HG02759 (cell line): Measurements from ENCODE around the gene WDR33.
"Not testable (repeated sequence)": the region's sequence is repeated elsewhere in the genome, so short reads cannot be mapped to it uniquely, and the experiment has no call there.

Source experiments
- ATAC-seq: cut with Tn5 transposase; IDR thresholded peaks from one replicate; pipeline ENCODE4 v1.9.1; 2021; ENCODE audit warnings: mild to moderate bottlenecking, moderate library complexity; ENCODE audit not compliant: unreplicated experiment

The WDR33 gene

DNA sequence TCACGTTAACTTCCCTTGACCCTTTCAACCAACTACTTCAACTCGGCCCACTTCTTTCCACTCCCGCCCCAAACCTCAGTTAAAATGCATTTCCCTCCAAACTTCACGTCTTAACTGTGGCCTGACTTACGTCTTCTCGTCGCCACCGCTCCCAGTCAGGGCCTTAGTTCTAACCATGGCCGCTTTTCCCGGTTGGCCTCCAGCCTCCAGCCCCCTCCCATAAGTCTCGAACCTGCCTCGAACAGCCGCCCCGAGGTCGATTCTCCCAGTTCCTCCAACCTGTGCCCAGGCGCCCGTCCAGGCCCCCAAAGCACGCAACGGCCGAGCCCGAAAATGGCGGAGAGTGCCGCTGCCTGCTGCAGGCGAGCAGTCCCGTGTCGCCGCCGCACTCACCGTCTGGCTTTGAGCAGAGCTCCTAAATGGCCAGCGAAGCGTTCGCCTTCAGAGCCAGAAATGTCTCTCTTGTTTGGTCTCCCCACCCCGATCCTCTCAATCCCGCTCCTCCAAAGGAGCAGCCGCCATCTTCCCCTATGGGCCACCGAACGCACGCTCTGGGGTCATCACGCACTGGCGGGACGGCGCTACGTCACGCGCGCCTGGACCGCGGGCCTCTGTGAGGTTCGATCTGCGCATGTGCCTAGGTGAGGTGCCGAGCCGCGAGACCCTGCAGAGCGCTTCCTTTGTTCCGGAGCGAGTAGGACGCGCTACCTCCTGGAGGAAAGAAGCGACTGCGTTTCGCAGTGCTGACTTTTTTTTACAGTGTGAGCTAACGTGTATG is at the start of gene WDR33:
WDR33 (minus strand) TSS at position 553 of the 778 bp plus-strand sequence. CDS start 40,190 bp downstream, outside the sequence.
- ATAC-seq, result peak; percentile 98

DNA sequence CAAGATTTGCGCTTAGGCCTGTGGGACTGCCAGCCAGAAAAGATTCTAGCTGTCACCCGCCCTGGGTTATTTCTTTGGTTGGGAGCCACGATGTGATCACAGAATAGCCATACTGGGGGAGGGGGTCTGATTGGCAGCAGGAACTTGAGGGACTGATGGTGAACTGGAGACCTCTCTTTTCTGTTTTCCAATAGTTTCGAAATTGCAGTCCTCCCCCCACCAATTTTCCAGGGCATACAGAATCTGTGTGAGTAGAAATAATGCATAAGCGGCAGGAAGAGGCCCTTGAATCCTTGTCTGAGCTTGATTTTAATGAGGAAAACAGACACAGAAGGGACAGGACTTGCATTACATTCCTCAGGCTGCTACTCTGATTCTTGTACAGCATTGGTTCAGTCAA is 49.2 kb upstream of the WDR33 start:
- ATAC-seq, result no peak

DNA sequence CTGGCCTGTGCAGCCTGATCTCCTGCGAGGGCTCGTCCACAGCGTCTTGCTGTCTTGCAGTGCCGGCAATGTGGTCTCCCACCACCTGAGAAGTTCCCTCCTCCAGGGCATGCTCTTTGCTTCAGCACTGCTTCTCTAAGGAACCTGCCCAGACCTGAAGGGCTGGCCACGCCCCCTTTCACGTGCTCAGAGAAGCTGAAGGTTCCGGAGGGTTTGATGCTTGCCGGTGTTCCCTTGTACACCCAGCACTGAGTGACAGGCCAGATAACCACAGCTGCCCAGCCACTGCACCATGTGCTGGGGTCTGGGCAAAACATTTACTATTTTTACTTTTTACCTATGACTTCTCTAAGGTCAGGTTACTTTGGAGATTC is 48.7 kb upstream of the WDR33 start:
- ATAC-seq, result no peak

DNA sequence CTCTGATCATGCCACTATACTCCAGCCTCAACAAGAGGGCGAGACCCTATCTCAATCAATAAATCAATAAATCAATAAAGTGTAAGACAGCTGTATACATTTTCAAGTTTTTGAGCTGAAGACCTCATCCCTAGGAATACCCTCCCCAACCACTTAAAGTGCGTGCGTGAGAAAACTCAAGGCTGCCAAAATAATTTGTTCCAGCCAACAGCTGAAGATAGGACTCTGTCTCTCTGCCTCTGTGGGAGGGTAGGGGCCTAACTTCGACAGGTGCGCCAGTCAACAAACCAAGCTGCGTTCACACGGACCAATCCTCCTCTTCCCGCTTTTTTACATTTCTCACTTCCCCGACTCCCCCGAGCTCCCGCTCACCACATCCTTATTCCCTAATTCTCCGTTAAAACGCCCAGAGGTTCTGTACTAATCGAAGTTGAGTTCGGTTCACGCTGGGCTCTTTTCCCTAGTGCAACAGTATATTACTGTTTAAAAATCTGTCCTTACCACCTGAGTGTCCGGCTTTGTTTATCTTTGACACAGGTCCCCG is 46.4 kb upstream of the WDR33 start:
- peak; percentile 10 for ATAC-seq

DNA sequence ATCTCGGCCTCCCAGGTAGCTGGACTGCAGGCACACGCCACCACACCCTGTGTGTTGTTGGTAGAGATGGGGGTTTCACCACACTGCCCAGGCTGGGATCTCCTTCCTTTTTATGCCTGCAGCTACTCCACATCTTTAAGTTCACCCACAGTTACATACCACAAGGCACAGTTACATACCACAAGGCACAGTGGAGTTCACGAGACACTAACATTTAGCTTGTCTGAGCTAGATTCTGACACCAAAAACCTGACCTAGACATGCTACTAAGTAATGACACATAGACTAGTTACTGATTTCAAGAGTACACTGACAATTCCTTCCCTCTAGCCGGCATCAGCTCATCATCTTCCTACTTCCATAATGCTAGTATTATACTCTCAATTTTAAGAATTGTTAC is 42.7 kb upstream of the WDR33 start:
- no peak for ATAC-seq

DNA sequence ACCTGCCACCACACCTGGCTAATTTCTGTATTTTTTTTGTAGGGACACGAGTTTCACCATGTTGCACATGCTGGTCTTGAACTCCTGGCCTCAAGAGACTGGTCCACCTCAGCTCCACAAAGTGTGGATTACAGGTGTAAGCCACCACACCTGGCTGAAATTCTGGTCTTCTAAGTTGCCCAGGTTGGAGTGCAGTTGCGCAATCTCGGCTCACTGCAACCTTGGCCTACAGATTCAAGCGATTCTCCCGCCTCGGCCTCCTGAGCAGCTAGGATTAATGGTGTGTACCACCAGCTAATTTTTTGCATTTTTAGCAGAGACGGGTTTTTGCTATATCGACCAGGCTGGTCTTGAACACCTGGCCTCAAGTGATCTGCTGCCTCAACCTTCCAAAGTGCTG is 41.4 kb upstream of the WDR33 start:
- ATAC-seq, result no peak

DNA sequence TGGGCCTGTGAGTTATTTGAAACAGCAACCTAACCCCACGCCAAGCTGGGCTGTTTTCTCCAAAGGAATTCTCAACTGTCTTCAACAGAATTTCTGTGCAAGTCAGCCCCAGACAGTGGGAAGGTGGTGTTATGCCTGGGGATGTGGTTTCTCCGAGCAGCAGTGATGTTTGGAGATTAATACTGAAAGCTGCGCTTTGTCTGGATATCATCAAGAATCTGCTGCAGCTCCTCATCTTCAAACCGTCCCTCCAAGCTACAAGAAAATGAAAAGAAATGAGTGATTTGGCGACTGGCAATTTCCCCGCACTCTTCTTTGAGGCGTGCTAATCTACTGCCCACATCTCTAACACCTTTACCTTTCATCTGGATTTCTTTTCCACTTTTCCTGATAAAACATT is 37.0 kb upstream of the WDR33 start:
- ATAC-seq, result no peak

DNA sequence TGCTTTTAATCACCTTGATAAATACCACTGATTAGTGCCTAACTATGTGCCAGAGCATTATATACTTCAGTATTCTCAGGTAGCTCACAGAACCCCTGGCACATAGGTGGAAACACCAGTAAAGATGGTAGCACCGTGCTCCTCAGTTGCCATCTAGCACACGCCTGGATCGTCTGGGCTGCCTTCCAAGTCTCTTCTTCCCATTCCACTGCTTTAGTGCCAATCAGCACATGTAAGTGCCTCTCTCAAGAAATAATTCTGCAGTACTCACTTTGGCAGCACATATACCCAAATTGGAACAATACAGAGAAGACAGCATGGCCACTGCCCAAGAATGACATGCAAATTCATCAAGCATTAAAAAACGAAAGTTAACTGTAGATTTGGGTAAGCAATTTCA is 34.0 kb upstream of the WDR33 start:
- no peak for ATAC-seq

DNA sequence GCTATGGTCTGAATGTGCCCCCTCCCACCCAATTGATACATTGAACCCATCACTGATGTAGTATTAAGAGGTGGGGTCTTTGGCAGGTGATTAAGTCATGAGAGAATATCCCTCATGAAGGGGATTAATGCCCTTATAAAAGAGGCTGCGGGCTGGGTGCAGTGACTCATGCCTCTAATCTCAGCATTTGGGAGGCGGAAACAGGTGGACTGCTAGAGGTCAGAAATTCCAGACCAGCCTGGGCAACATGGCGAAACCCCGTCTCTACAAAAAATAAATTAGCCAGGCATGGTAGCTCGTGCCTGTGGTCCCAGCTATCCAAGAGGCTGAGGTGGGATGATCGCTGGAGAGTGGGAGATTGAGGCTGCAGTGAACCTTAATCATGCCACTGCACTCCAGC is 32.7 kb upstream of the WDR33 start:
- ATAC-seq, result no peak

DNA sequence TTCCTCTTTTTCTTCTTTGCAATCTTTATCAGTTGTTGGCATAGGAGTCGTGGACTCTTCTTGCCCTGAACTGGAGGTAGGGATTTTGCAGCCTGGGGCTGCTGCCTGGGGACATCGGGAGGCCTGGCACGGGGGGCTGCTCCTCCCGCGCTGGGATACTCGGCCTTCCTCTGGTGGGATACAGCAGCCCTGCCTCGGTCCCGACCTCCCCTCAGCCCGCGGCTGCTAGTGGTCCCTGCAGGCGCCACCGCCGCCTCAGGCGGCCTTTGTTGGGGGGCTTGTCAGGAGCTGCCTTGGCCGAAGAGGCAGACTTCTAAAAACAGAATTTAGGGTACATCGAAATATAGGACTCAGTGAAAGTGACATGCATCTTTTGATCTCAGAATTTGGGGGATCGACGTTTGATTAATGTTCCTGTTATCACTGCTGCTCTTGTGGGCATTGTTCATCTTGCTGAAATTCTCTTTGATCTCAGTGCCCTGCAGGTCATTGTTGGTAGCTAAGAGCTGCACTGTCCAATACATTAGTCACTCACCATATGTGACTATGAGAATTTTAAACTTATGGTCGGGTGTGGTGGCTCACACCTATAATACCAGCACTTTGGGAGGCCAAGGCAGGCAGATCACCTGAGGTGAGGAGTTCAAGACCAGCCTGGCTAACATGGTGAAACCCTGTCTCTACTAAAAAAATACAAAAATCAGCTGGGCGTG is 30.7 kb upstream of the WDR33 start:
- no peak for ATAC-seq

DNA sequence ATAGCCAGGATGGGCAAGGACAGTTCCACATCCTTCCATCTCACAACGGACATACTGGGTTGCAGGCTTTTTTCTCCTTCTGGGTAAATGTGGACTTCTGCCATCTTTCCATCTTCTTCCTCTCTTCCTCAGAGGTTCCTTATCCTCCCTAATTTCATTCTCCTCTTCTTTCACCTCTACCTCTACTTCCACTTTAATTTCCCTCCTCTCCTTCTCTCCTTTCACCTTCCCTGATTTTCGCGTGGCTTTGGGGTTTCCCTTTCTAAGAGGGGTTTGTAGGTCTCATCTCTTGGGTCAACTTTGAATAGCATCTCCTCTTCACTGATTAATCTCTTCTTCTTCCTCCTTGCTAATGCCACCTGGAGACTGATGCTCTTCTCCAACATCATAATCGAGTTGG is 29.9 kb upstream of the WDR33 start:
- ATAC-seq, result no peak

DNA sequence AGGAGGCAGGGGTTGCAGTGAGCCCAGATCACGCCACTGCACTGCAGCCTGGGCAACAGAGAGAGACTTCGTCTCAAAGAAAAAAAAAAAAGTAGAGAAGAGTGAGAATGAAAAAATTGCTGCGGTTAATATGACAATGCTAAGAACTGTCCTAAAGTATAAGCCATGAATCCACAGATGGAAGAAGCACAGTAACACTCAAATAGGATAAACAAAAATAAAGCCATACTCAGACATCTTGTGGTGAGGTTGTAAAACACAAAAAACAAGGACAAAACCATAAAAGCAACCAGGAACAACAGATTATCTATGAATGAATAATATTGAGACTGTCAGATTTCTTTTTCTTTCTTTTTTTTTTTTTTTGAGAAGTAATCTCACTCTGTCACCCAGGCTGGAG is 24.0 kb upstream of the WDR33 start:
- no peak for ATAC-seq

DNA sequence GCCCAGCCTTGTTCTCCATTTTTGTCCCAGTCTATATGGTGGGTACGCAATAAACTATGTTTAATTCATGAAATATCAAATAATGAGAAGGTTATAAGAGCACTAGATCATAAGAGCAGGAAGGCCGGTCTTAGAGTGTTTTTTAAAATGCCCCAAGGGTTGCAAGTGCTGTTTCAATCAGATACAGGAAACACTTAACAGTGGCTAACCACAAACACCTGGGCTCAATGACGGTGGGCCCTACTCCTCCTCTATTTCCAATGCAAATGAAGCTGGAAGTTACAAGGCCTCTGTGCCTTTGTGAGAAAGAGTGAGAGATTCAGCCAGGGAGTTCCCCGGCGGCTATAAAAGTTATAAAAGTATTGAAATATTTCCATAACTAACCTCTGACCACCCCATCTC is 18.9 kb upstream of the WDR33 start:
- peak; percentile 97 for ATAC-seq

DNA sequence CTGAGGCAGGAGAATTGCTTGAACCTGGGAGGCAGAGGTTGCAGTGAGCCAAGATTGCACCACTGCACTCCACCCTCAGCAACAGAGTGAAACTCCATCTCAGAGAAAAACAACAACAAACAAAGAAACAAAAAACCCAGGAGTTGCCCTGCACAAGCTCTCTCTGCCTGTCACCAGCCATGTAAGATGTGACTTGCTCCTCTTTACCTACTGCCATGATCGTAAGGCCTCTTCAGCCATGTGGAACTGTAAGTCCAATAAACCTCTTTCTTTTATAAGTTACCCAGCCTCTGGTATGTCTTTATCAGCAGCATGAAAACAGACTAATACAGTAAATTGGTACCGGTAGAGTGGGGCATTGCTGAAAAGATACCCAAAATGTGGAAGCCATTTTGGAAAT is 15.7 kb upstream of the WDR33 start:
- ATAC-seq, result not testable (repeated sequence)

DNA sequence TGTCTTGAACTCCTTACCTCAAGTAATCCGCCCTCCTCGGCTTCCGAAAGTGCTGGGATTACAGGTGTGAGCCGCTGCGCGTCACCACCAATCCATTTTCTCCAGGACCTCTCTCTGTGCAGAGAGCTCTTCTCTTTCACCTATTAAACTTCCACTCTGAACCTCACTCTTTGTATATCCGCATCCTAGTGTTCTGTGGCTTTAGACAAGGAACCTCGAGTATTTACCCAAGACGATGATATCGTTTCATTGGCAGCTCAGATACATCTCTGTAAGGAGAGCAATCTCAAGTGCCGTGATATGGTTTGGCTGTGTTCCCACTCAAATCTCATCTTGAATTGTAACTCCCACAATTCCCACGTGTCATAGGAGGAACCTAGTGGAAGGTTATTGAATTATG is 15.1 kb upstream of the WDR33 start:
- no peak for ATAC-seq

DNA sequence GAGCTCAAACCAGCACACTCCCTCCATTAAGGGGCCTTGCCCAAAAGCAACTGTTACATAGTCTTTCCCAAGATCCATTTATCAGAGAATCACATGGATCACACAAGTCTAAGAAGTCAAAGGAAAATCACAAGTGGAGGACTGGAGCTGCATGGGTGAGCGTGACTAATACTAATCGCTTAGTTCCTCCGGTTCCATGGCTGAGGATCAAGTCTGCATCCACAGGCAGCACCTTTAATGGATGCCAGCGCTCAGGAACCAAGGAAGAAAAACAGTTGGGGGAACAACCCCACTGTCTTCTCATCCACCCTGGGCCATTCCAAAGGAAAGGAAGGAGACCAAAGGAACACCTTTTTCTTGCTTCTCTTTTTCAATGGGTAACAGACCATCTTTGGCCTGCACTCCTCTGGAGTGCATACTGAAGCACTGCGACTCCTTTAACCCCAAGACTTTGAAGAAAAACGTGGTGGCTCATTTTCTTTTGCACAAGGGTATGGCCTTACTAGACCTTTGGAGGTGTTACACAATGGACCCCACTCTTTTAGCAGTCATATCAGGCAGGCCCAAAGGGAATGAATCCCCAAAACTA is 9.2 kb upstream of the WDR33 start:
- ATAC-seq, result no peak

DNA sequence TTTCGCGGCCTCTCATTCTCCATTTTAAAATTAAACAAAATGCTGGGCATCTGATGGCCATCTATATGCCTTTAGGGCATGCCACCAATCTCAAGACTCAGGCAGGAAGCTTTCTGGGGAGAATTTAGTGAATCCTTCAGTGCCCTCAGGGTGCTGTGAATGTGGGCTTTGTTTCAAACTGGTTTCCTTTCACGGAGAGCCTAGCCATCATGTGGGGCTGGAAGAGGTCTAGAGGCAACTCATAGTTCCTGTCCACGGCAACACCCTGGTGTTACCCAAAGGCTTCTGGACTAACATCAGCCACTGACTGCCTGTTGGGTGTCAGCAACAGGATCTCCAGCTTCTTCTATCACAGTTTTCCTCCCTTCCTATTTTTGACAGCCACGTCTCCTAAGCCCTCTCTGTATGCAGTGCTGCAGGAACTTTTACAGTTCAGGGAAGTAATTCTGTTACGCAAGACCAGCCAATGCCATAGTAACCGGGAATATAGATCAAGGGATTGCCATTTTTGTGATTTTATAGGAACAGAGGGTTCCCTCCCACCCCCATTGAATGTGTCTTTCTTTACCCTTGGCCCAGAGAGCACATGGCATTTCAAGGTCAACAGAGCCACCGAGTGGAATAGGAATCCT is 7.9 kb upstream of the WDR33 start:
- no peak for ATAC-seq

DNA sequence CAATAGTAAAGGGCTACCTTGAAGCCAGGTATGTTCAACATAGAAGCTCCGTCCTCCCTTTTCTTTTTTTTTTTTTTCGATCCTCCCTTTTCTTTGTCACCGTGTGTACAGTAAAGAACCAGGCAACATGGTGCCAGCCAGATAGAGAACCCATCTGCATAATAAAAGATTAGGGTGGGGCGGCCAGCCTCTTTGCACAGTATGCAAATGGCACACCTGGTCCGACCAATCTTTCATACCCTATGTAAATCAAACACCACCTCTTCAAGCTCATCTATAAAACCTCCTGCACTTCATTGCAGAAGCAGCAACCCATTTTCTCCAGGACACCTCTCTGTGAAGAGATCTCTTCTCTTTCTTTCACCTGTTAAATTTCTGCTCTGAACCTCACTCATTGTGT is 7.3 kb upstream of the WDR33 start:
- ATAC-seq, result no peak

DNA sequence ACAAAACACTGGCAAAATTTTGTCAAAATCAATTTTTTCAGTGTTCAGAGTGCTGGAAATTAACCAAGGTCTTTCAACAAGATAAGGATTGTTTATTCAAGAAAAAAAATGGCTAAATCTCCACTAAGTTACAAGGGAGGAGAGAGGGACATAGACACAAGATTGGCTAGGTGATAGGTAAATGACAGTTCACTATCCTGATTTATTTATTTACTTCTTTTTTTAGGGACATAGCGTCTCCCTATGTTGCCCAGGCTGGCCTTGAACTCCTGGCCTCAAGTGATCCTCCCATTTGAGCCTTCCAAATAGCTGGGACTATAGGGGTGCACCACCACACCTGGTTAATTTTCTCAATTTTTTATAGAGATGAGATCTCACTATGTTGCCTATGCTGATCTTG is 3.7 kb upstream of the WDR33 start:
- no peak for ATAC-seq

DNA sequence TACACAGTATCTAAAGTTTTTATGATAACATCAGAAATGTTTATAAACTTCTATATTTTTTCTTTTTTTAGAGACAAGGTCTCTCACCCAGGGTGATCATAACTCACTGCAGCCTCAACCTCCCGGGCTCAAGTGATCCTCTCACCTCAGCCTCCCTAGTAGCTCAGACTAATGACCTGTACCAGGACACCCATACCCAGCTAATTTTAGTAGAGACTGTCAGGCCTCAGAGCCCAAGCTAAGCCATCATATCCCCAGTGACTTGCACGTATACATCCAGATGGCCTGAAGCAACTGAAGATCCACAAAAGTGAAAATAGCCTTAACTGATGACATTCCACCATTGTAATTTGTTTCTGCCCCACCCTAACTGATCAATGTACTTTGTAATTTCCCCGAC is 1.5 kb upstream of the WDR33 start:
- not testable (repeated sequence) for ATAC-seq
